Inferior parietal cortex (tissue), 1 donor: ENCODE data around the gene ASCL3.
"Not testable (repeated sequence)": the region's sequence is repeated elsewhere in the genome, so short reads cannot be mapped to it uniquely, and the experiment has no call there.

ENCODE experiments used
- DNase-seq: peaks from one replicate; pipeline ENCODE4 v3.0.0-alpha.2; 2016; ENCODE audit errors: extremely low spot score

ASCL3 gene

GRCh38 chr11:8947230-8947943, 4.6 kb upstream of the ASCL3 start:
- no peak for DNase-seq

DNA sequence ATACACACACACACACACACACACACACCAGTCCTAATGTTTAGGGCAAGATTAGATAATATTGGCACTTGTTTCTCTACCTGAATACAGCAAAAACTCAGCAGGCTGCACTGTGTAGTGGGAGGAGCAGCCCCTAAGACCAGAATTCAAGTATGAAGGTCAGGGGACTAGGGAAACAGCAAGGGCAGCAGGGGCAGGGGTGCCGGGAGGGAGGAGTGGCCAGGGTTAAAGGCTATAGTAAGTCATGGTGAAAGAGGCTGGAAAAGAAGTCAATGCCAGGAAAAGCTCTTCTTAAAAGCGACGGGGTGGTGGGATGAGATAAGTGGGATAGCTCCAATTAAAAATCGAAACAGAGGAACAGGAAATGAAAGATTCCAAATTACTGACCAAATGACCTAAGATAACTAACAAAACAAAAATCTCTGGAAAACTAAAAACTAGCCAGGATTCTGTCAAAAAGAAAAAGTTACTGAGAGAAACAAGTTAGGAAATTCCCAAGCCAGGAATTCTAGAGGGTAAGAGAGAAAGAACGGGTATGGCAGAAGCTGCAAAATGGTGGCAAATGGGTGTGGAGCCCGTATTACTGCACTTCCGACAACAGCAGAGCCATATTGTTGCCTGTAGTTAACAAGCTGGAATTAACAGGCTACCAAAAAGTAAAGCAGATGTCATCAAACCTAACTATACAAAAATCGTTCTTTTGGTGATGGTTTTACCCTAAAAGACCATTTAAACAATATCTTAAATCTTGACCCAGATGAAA, 1.3 kb downstream of the ASCL3 start:
- DNase-seq, result no peak

DNA sequence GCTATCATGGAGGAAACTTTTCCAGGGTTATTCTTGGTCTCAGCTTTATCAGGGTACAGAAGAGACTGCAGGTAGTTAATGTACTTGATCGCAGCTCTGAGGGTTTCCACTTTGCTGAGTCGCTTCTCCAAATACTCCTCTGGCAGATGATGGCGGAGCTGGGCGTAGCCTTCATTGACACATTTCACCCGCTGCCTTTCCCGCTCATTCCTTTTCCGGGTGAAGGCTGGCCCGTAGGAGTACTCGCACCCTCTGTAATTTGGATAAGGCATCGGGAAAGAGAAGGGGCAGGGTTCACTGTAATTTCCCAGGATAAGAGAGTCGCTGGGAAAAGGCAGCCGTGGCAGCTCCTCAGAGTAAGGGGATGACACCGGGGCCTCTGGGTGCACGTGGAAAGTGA, 5.2 kb downstream of the ASCL3 start:
- DNase-seq, result no peak

DNA sequence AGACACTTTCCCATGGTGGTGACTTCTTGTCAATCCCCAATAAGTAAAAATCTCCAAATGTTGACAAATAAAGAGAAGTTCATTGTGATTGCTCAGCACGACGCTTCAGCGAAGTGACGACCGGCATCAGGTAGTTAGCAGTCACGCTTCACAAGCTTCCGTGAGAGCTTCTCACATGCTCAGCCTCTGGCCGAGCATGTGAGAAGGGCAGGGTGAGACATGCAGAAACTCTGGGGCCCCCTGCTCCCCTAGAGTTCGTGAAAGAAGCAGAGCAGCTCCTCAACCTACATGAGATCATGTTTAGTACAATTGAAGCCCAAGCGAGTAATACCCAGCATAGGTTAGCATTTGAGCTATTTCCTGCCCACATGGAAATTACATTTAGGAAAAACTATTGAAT, 5.7 kb downstream of the ASCL3 start:
- no peak for DNase-seq

GRCh38 chr11:8935789-8936188, 7.0 kb downstream of the ASCL3 start:
- DNase-seq, result not testable (repeated sequence)

- no peak for DNase-seq
Measured at GRCh38 chr11:8934742-8935488, 7.9 kb downstream of the ASCL3 start.

DNA sequence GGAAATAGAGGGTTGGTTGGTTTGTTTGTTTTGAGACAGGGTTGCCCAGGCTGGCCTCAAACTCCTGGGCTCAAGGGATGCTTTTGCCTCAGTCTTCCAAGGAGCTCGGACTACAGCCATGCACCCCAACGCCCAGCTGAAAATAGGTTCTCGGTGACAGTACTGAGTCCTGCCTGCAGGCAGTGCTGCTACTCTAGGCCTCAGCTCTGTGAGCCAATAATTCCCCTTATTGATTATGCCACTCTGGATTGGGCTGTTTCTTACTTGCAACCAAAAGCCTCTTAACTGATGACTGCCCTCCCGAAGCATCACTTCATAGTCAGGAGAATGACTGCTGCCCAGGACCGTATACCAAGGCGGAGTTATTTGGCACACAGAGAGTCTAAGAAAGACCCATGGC, 8.9 kb downstream of the ASCL3 start:
- no peak for DNase-seq

DNA sequence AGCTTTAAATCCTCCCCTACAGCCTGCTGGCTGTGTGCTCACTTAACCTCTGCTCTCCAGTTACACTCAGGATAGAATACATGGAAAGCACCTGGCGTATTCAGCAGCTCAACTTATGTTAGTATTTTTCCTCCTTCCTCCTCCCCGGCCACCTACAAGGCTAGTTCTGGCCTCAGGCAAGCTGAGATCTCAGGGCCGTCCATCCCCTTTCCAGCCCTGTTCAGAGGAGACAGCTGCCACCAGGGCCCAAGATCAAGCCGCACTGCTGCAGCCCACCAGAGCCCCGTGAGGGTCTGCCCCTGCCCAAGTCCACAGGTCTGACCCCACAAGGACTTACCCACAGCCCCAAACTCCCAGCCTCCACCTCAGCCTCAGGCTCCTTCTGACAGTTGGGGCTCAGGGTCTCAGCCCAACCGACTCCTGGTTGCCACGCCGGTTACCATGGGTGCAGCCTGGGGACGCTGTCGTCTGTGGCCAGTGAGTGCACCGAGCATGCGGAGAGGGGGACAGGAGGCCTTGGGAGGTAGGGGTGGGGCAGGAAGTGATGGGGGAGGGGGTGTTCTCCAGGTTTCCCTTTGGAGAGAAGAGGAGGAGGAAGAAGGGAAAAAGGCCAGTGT, 10.1 kb downstream of the ASCL3 start, which contains the start of gene C11orf16:
TSS of gene C11orf16 (minus strand) at position 384 of the 617 bp plus-strand sequence. CDS start 639 bp downstream, outside the sequence.
- no peak for DNase-seq

DNA sequence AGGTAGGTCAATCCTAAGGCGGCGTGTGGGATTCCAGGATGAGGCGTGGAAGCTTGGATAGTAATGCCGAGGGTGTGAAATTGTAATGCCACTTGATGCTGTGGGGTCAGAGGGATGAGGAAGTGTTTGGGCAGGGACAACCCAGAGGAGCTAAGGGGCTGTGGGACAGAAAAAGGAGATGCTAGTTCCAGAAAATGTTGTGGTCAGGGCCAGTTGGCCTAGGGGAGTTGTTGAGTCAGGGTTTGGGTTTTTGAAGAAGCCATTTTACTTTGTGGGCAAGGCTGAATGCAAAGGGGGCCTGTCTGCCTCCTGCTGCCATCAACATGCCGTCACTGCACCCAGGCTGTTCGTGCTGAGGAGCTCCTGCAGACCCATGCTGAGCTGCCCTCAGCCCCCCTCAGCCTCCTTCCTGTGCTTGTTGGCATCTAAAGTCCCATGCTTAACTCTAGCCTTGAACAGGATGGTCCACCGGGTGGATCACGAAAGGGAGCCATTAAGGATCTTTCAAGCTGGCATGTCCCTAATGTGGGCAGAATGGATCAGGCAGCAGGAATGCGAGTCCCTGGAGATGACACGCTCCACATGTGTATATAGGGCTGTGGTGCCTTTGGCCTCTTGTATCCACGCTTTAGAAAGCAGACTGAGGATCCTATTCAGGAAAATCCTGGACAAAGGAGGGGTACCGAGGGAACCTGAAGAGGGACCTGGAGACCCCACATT, 12.2 kb downstream of the ASCL3 start:
- DNase-seq, result no peak

- DNase-seq, result no peak
Measured at GRCh38 chr11:8928981-8929615, 13.7 kb downstream of the ASCL3 start.

- no peak for DNase-seq
Measured at GRCh38 chr11:8928205-8928604, 14.6 kb downstream of the ASCL3 start.

DNA sequence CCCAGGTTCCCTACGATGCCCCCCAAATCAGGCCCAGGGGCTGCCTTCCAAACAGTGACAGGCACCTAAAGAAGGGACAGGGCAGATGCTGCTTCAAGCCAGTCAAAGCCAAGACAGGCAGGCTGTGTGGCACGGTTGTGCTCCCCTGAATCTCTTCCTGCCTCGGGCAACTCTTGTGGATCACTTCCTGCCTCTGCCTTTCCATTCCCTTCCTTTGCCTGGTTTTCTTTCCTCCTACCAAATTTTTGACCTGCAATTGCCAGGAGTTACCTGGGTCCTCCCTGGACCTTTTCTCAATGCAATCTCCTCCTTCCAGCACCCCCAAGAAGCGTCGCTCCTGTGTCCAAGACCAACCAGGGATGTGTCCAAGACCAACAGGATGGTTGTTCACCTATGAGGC, 15.6 kb downstream of the ASCL3 start:
- no peak for DNase-seq

DNA sequence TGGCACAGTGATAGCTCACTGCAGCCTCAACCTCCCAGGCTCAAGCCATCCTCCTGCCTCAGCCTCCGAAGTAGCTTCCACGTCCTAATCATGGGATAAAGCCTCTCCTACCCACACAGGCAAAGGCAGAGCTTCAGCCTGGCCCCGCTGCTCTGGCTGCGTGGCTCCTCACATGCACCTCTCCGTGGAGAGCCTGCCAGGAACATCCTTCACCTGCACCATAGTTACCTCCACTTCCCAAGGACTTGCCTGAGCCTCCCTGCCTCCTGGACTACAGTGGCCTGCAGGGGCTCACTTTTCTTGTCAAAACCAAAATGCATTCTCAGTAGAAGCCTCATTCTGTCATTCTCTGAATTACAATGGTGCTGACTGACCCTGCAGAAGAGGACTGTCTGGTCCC, 16.6 kb downstream of the ASCL3 start:
- no peak for DNase-seq

GRCh38 chr11:8925711-8926110, 17.1 kb downstream of the ASCL3 start:
- DNase-seq, result no peak

GRCh38 chr11:8922691-8923090, 20.1 kb downstream of the ASCL3 start:
- DNase-seq, result no peak

DNA sequence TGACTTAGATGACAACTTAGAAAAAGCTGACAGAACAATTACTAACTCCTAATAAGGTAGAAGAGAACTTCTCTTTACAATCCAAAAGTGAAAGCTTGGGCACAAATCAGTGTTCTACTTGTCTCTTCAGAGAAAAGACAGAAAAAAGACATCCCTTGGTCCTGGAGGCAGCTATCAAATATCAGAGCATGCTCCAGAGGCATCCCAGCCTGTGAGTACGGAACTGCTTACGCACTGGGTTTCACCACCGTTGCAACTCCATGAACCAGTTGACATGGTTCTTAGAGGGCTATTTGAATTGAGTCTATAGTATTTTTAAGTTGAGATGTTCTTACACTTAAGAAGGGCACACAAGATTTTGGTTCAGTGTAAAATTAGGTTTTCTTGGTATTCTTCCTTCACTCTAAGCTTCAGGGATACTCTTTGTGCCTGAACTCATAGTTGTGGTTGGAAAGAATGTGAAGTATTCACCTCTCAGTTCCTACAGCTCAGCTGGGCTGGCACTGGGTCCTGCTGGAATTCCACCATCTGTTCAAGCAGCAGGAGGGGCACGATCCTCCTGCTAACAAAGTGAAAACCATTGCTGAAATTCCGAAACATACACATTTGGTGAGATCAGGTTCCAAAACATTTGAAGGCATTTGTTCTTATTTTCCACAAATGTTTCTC, 25.5 kb downstream of the ASCL3 start:
- DNase-seq, result no peak

DNA sequence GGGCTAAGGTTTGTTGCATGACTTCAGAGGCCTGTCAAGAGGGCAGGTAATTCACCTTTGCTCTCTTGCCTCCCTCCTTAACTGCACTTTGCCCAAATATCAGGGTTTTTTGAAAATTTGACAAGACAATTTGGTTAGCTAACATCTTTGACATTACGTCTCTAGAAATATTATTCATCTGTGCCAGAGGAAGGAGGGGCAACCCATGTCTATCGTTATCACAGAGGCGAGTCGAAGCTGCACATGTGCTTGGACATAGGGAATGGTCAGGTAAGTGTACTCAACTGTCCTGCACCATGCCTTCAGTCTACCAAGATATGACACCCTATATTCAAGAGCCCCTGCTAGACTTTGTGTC, 28.2 kb downstream of the ASCL3 start:
- no peak for DNase-seq

- peak; percentile 59 for DNase-seq
Measured at GRCh38 chr11:8913961-8914660, 28.7 kb downstream of the ASCL3 start.

GRCh38 chr11:8911029-8911823, 31.6 kb downstream of the ASCL3 start, which contains the start of gene AKIP1:
Gene AKIP1, plus strand, starts transcription at chr11:8911189. Its CDS starts 261 bp downstream, at chr11:8911450.
- peak; percentile 96 for DNase-seq
